Measurements from ENCODE around the gene GGT5. TPM values are rescaled to one million over a fixed set of nuclear protein-coding genes. Genes with fewer than 3 reads are reported as not detected.
A peak's percentile ranks its signal among the peaks of the same experiment; 100 is the strongest.

The GGT5 gene
- total RNA-seq, 1 donor from 2014 or later: 10.7 TPM

DNA sequence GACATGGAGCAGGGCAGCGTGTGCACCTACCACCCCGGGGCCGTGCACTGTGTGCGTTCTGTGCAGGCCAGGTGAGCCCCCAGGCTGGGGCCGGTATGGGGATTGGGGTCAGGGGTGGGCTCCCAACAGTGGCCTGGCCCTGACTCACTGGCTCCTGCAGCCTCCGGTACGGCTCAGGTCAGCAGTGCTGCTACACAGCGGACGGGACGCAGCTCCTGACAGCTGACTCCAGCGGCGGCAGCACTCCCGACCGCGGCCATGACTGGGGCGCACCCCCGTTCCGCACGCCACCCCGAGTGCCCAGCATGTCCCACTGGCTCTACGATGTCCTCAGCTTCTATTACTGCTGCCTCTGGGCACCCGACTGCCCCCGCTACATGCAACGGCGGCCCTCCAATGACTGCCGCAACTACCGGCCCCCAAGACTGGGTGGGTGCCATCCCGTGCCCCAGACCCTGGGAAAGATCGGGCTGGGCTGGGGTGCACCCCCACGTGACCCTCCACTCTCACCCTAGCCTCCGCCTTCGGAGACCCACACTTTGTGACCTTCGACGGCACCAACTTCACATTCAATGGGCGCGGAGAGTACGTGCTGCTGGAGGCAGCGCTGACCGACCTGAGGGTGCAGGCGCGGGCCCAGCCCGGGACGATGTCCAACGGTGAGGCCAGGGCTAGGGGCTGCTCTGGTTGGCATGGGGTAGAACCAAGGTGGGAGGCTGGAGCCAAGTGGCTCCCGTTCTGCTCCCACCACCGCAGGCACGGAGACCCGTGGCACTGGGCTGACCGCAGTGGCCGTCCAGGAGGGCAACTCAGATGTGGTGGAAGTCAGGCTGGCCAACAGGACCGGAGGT, 59.2 kb downstream of the GGT5 start:
- DNase-seq: no peak
- no peak overlapping the region for H3K4me3 Mint-ChIP-seq (ENCODE audit: unreplicated experiment)
- H3K27me3 Mint-ChIP-seq (ENCODE audit: unreplicated experiment): peaks cover 11% of the 10 kb centered on the region
- H3K9me3 Mint-ChIP-seq (ENCODE audit: unreplicated experiment): peaks cover 13% of the 10 kb centered on the region
- H3K27ac Mint-ChIP-seq (ENCODE audit: unreplicated experiment): no peak overlapping the region
- TF ChIP-seq CTCF (IDR thresholded peaks at IDR 0.05; ENCODE audit: partially characterized antibody, unreplicated experiment): no peak
- peaks cover 14% of the 10 kb centered on the region for H3K4me1 Mint-ChIP-seq (ENCODE audit: low read depth, unreplicated experiment)
- no peaks in the 10 kb centered on the region for H3K36me3 Mint-ChIP-seq (ENCODE audit: unreplicated experiment)

- TF ChIP-seq CTCF (IDR thresholded peaks at IDR 0.05; ENCODE audit: partially characterized antibody, unreplicated experiment): no peak
- DNase-seq: no peak
- no peak overlapping the region for H3K27ac Mint-ChIP-seq (ENCODE audit: unreplicated experiment)
- peaks cover 13% of the 10 kb centered on the region for H3K9me3 Mint-ChIP-seq (ENCODE audit: unreplicated experiment)
- no peaks in the 10 kb centered on the region for H3K36me3 Mint-ChIP-seq (ENCODE audit: unreplicated experiment)
- H3K27me3 Mint-ChIP-seq (ENCODE audit: unreplicated experiment): peaks cover 12% of the 10 kb centered on the region
- H3K4me1 Mint-ChIP-seq (ENCODE audit: low read depth, unreplicated experiment): peaks cover 14% of the 10 kb centered on the region
- no peak overlapping the region for H3K4me3 Mint-ChIP-seq (ENCODE audit: unreplicated experiment)
These were observed 59.8 kb downstream of the GGT5 start for GRCh38 chr22:24185001-24185500.

GRCh38 chr22:24184057-24184798, 60.7 kb downstream of the GGT5 start:
- Mint-ChIP-seq H3K4me1 (ENCODE audit: low read depth, unreplicated experiment) (peaks cover 17% of the 10 kb centered on the region), H3K9me3 (ENCODE audit: unreplicated experiment) (peaks cover 11% of the 10 kb centered on the region), H3K27me3 (ENCODE audit: unreplicated experiment) (peaks cover 13% of the 10 kb centered on the region), H3K27ac (ENCODE audit: unreplicated experiment) (no peak overlapping the region), H3K4me3 (ENCODE audit: unreplicated experiment) (peak overlapping the region; percentile 11), H3K36me3 (ENCODE audit: unreplicated experiment) (no peaks in the 10 kb centered on the region)
- DNase-seq: peak; percentile 8
- TF ChIP-seq CTCF (IDR thresholded peaks at IDR 0.05; ENCODE audit: partially characterized antibody, unreplicated experiment): no peak

DNA sequence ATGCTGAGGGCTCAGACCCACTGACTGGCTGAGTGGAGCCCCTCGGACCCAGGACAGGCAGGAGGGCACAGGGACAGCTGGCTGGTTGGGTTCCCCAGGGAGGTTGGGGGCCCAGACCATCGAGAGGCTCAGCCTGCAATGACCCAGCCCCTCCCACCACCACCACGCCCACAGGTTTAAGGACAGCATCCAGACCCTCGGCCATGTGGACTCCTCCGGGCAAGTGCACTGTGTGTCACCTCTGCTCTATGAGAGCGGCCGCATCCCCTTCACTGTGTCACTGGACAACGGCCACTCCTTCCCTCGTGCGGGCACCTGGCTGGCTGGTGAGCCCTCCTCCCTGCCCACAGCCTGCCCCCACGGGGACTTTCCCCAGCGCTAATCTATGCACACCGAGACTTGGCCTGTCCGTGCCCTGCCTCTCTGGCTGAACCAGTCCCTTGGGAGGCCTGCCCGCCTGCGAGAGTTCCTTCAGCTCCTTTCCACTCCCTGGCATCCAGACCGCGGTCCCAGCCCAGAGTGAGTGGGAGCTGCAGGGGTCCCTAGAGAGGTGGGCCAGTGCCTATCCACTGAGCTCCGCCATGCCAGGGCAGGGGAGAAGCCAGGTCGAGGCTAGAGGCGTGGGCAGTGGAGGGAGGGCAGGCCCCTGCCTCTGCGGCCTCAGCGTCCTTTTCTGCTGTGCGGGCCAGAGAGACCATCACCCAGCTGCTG, 61.4 kb downstream of the GGT5 start:
- Mint-ChIP-seq H3K9me3 (ENCODE audit: unreplicated experiment) (peaks cover 10% of the 10 kb centered on the region), H3K4me3 (ENCODE audit: unreplicated experiment) (no peak overlapping the region), H3K27ac (ENCODE audit: unreplicated experiment) (peak overlapping the region; percentile 99), H3K27me3 (ENCODE audit: unreplicated experiment) (peaks cover 14% of the 10 kb centered on the region), H3K36me3 (ENCODE audit: unreplicated experiment) (no peaks in the 10 kb centered on the region), H3K4me1 (ENCODE audit: low read depth, unreplicated experiment) (peaks cover 18% of the 10 kb centered on the region)
- DNase-seq: peak; percentile 57
- TF ChIP-seq CTCF (IDR thresholded peaks at IDR 0.05; ENCODE audit: partially characterized antibody, unreplicated experiment): no peak

All from glutamatergic neuron (in vitro differentiated cells).